Measurements from ENCODE around the gene OTULIN.

- TF ChIP-seq POLR2A (IDR thresholded peaks at IDR 0.05): no peak
- no peak for TF ChIP-seq CTCF (IDR thresholded peaks at IDR 0.05)
- no peak for TF ChIP-seq POLR2AphosphoS5 (IDR thresholded peaks at IDR 0.05)
- TF ChIP-seq EP300 (IDR thresholded peaks at IDR 0.05): no peak
These were observed 6.9 kb downstream of the OTULIN start for GRCh38 chr5:14671414-14671813.
